ENCODE measurements around the gene NPAS2.

DNA sequence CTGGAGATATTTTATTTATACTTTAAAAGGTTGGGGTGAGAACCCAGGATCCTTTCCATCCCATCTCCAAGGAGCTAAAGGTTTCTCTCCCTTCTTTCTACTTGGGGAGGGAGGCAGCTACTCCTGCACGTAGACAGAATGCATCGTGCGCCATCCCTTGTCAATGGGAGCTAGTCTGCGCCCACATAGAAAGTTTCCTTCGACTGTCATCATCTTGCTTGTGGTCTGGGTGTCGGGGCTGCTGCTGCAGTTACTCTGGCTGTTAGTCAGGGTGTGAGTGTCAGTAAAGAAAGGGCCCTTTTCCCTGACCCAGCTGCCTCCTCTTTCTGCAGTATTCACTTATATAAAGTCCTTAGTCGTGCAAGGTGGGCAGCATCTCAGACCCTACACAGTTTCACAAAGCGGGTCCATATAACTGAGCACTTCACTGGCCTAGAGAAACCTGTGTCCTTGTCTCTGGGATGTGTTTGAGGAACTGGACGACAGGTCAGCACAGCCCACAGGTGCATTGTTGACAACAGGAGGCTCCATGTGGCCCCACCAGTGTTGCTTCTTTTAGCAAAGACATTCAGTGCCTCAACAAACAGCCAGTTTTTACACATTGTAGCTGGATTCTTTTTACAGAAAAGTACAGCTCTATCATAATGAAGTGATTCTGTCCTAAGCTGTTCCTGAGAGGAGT is 22.4 kb downstream of the NPAS2 start:
- TF ChIP-seq, protein P1, sequence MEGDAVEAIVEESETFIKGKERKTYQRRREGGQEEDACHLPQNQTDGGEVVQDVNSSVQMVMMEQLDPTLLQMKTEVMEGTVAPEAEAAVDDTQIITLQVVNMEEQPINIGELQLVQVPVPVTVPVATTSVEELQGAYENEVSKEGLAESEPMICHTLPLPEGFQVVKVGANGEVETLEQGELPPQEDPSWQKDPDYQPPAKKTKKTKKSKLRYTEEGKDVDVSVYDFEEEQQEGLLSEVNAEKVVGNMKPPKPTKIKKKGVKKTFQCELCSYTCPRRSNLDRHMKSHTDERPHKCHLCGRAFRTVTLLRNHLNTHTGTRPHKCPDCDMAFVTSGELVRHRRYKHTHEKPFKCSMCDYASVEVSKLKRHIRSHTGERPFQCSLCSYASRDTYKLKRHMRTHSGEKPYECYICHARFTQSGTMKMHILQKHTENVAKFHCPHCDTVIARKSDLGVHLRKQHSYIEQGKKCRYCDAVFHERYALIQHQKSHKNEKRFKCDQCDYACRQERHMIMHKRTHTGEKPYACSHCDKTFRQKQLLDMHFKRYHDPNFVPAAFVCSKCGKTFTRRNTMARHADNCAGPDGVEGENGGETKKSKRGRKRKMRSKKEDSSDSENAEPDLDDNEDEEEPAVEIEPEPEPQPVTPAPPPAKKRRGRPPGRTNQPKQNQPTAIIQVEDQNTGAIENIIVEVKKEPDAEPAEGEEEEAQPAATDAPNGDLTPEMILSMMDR (IDR thresholded peaks at IDR 0.05; ENCODE audit: low read depth, low read length), result no peak
- no peak for TF ChIP-seq EZH2phosphoT487 (IDR thresholded peaks at IDR 0.05; ENCODE audit: low read depth)
